Chondrocyte (in vitro differentiated cells): ENCODE results near the gene NOP58. TPM values are rescaled to one million over a fixed set of nuclear protein-coding genes. Genes with fewer than 3 reads are reported as not detected.
"Not testable (repeated sequence)": the region's sequence is repeated elsewhere in the genome, so short reads cannot be mapped to it uniquely, and the experiment has no call there.

Experiments used
- DNase-seq: peaks from one replicate; pipeline ENCODE4 v3.0.0; 2021; ENCODE audit warnings: mixed read lengths, low spot score
- H3K27ac Mint-ChIP-seq: one replicate; pipeline ENCODE4 v1.8.0; 2021; ENCODE audit warnings: mild to moderate bottlenecking, moderate library complexity, mixed read lengths; ENCODE audit not compliant: unreplicated experiment
- H3K27me3 Mint-ChIP-seq: 2 replicates; pipeline ENCODE4 v1.8.0; 2021; ENCODE audit warnings: low read depth, mixed read lengths
- H3K36me3 Mint-ChIP-seq: 2 replicates; pipeline ENCODE4 v1.8.0; 2021; ENCODE audit warnings: low read depth, mixed read lengths
- H3K4me1 Mint-ChIP-seq: 2 replicates; pipeline ENCODE4 v1.8.0; 2021; ENCODE audit warnings: low read depth, mild to moderate bottlenecking, mixed read lengths
- H3K4me3 Mint-ChIP-seq: one replicate; pipeline ENCODE4 v1.8.0; 2021; ENCODE audit warnings: mild to moderate bottlenecking, moderate library complexity, mixed read lengths; ENCODE audit not compliant: unreplicated experiment
- H3K9me3 Mint-ChIP-seq: 2 replicates; pipeline ENCODE4 v1.8.0; 2021; ENCODE audit warnings: low read depth, mixed read lengths
- CTCF ChIP-seq: fragments of 200-600 bp; sonication (generic); IDR thresholded peaks from 2 replicates; pipeline ENCODE4 v1.5.0; 2021; ENCODE audit warnings: antibody characterized with exemption, mild to moderate bottlenecking, moderate library complexity
- total RNA-seq: library from RNA; stranded (reverse); gene quantifications from 3 replicates; pipeline ENCODE4 v1.2.1, GENCODE V29; 2021

The NOP58 gene
- total RNA-seq, 1 donor from 2014 or later, result 32.3 TPM

GRCh38 chr2:202307690-202308089, 42.1 kb downstream of the NOP58 start:
- no peak for DNase-seq
- H3K36me3 Mint-ChIP-seq, result peaks cover 28% of the 10 kb centered on the region
- no peaks in the 10 kb centered on the region for H3K9me3 Mint-ChIP-seq
- H3K27me3 Mint-ChIP-seq, result no peaks in the 10 kb centered on the region
- TF ChIP-seq CTCF, result no peak
- no peak overlapping the region for H3K27ac Mint-ChIP-seq
- H3K4me3 Mint-ChIP-seq, result no peak overlapping the region
- no peaks in the 10 kb centered on the region for H3K4me1 Mint-ChIP-seq

DNA sequence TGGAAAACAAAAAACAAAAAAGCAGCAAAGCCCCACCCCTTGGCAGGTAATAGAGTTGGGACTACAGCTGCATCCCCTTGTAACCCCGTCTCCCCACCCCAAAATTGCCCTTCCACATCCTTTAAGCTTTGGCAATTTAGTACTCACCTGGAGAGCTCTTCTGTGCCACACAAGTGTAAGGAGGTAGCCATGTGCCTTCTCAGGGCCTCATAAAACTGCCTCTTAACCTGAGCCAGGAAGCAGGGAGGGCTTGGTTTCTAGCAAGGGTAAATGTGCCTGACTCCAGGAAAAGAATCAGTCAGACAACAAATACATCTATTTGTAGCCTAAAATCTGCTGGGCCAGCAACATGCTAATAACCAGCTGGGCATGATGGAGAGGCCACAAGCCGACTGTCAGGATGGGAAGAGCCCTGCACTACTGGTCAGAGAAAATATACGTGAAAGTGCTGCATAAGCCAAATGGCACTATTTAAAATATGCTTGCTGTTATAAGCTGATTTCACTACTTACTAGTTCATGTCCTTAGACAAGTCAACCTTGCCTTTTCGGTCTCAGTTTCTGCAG, 46.3 kb downstream of the NOP58 start:
- peaks cover 6% of the 10 kb centered on the region for H3K36me3 Mint-ChIP-seq
- H3K4me3 Mint-ChIP-seq, result no peak overlapping the region

GRCh38 chr2:202314116-202314515, 48.6 kb downstream of the NOP58 start:
- Mint-ChIP-seq H3K4me3 (no peak overlapping the region), H3K27me3 (no peaks in the 10 kb centered on the region), H3K27ac (no peak overlapping the region), H3K4me1 (peaks cover 21% of the 10 kb centered on the region), H3K9me3 (no peaks in the 10 kb centered on the region), H3K36me3 (peaks cover 6% of the 10 kb centered on the region)
- no peak for DNase-seq
- no peak for TF ChIP-seq CTCF

More for the DNA sequence above, 46.3 kb downstream of the NOP58 start:
- no peaks in the 10 kb centered on the region for H3K27me3 Mint-ChIP-seq
- no peak overlapping the region for H3K27ac Mint-ChIP-seq
- no peaks in the 10 kb centered on the region for H3K9me3 Mint-ChIP-seq
- no peak for TF ChIP-seq CTCF
- peaks cover 5% of the 10 kb centered on the region for H3K4me1 Mint-ChIP-seq
- no peak for DNase-seq

DNA sequence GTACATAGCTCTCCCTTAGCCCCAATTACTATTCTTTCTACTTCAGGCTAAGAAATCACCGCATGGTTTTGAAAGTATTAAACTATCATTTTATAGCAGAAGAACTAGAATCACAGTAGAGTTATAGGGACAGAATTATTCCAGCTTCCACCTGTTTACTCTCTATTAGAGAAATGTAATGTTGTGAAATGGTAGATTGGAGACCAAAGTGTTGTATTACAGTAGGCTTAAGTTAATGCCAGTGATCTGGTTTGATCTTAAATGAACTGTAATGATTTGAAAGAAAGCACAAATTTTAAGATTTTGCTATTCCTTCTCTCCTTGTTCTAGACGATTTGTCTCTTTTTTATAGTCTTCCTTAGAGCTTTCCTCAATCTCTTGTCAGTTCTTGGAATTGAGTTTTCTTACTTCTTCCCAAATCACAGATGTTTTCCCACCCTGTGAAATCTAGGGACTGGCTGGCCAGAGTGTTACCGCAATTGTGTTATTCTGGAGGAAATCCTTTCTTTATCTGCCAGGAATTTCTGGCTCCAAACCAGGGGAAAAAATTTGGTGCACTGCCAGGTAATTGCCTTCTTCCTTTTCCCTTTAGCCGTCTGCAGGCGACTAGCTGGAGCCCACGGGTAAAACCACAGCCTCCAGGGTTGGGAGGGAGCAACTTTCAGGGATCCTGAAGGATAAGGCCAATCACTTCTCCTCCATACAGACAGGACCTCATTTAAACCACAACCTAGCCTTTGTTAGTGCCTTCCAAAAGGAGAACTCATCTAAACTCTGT, 51.7 kb downstream of the NOP58 start:
- H3K4me3 Mint-ChIP-seq, result no peak overlapping the region
- H3K27ac Mint-ChIP-seq, result peak overlapping the region; percentile 86
- TF ChIP-seq CTCF, result no peak
- no peaks in the 10 kb centered on the region for H3K27me3 Mint-ChIP-seq
- peaks cover 3% of the 10 kb centered on the region for H3K36me3 Mint-ChIP-seq
- H3K9me3 Mint-ChIP-seq, result no peaks in the 10 kb centered on the region
- DNase-seq, result no peak
- peaks cover 21% of the 10 kb centered on the region for H3K4me1 Mint-ChIP-seq

DNA sequence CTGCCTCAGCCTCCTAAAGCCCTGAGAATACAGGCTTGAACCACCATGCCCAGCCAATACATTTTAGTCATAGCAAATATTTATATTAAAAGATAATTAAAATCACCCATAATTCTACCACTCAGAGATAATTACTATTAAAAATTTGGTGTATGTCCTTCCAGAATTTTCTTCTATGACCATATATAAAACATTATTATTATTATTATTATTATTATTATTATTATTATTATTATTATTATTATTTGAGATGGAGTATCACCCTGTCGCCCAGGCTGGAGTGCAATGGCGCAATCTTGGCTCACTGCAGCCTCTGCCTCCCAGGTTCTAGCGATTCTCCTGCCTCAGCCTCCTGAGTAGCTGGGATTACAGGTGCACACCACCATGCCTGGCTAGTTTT, 54.8 kb downstream of the NOP58 start:
- not testable (repeated sequence) for DNase-seq, H3K27me3 Mint-ChIP-seq, H3K9me3 Mint-ChIP-seq, H3K4me3 Mint-ChIP-seq, H3K36me3 Mint-ChIP-seq, H3K27ac Mint-ChIP-seq
- H3K4me1 Mint-ChIP-seq, result peaks cover 21% of the 10 kb centered on the region
